H1 (cell line): Measurements from ENCODE around the gene RPN2. TPM values are rescaled to one million over a fixed set of nuclear protein-coding genes. Genes with fewer than 3 reads are reported as not detected.

Experiments used
- HDAC6 ChIP-seq: IDR thresholded peaks from one replicate; pipeline ENCODE4 v1.7.1; 2012; ENCODE audit warnings: low read depth, mild to moderate bottlenecking, inconsistent platforms, low read length, moderate library complexity
- polyA plus RNA-seq, 7 experiments: library from polyadenylated mRNA; depleted of rRNA in 3 of 7; stranded (reverse) in 5 of 7; unstranded in 2 of 7; fragments of >200 nt in 5 of 7; fragments of 200-250 nt in 2 of 7; gene quantifications; 1 replicate in 5 of 7; 2 replicates in 1 of 7; 4 replicates in 1 of 7; pipeline versions ENCODE4 v1.2.1 to v1.2.3, GENCODE V29; 2011 to 2013; ENCODE audit warnings: missing spikeins in 2 of 7, mixed read lengths in 2 of 7
- total RNA-seq: library from RNA; stranded (reverse); fragmentation: NEBNext Ultra II Directional; extraction: Animal tissue kit (Norgen Biotek cat#: 25700); gene quantifications from 2 replicates; pipeline ENCODE4 v1.2.1, GENCODE V29; 2021
- TF ChIP-seq, protein P1 (sequence below): fragments of 300-600 bp; sonication (generic); IDR thresholded peaks from 2 replicates; pipeline ENCODE4 v1.7.1; 2012; ENCODE audit warnings: low read length, moderate library complexity, mild to moderate bottlenecking, inconsistent platforms; ENCODE audit not compliant: insufficient replicate concordance

Gene RPN2
- total and polyA plus RNA-seq, 2 of the 8 experiments (the other 6 are each of a cell fraction or from before 2014, with no cell fraction given): 236 to 379 TPM

DNA sequence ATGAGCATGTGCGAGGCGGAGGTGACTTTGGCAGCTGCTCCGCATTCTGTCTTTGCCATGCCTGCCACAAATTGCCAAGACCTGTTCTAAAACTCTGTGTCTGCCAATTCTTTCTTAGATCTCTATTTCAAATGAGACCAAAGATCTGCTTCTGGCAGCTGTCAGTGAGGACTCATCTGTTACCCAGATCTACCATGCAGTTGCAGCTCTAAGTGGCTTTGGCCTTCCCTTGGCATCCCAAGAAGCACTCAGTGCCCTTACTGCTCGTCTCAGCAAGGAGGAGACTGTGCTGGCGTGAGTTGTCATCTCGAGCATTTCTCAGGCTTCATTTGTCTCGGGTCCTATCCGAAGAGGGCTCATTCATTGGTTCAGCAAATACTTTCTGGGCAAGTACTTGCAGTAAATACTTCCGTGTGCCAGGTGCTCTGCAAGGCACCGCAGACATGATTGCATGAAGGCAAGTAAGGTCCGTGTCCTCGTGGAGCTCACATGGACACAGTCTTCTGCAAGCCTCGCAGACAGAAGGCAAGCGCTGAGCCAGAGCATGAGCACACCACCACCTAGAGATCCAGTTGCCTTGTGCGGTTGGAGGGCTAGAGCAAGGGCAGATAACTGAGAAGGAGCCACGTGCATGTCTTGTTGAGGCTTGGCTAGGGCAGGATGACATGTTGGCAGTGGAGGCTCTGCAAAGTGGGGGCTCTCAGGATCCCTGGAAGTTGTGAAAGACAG is 20.0 kb downstream of the RPN2 start (continued):
- TF ChIP-seq, protein P1, sequence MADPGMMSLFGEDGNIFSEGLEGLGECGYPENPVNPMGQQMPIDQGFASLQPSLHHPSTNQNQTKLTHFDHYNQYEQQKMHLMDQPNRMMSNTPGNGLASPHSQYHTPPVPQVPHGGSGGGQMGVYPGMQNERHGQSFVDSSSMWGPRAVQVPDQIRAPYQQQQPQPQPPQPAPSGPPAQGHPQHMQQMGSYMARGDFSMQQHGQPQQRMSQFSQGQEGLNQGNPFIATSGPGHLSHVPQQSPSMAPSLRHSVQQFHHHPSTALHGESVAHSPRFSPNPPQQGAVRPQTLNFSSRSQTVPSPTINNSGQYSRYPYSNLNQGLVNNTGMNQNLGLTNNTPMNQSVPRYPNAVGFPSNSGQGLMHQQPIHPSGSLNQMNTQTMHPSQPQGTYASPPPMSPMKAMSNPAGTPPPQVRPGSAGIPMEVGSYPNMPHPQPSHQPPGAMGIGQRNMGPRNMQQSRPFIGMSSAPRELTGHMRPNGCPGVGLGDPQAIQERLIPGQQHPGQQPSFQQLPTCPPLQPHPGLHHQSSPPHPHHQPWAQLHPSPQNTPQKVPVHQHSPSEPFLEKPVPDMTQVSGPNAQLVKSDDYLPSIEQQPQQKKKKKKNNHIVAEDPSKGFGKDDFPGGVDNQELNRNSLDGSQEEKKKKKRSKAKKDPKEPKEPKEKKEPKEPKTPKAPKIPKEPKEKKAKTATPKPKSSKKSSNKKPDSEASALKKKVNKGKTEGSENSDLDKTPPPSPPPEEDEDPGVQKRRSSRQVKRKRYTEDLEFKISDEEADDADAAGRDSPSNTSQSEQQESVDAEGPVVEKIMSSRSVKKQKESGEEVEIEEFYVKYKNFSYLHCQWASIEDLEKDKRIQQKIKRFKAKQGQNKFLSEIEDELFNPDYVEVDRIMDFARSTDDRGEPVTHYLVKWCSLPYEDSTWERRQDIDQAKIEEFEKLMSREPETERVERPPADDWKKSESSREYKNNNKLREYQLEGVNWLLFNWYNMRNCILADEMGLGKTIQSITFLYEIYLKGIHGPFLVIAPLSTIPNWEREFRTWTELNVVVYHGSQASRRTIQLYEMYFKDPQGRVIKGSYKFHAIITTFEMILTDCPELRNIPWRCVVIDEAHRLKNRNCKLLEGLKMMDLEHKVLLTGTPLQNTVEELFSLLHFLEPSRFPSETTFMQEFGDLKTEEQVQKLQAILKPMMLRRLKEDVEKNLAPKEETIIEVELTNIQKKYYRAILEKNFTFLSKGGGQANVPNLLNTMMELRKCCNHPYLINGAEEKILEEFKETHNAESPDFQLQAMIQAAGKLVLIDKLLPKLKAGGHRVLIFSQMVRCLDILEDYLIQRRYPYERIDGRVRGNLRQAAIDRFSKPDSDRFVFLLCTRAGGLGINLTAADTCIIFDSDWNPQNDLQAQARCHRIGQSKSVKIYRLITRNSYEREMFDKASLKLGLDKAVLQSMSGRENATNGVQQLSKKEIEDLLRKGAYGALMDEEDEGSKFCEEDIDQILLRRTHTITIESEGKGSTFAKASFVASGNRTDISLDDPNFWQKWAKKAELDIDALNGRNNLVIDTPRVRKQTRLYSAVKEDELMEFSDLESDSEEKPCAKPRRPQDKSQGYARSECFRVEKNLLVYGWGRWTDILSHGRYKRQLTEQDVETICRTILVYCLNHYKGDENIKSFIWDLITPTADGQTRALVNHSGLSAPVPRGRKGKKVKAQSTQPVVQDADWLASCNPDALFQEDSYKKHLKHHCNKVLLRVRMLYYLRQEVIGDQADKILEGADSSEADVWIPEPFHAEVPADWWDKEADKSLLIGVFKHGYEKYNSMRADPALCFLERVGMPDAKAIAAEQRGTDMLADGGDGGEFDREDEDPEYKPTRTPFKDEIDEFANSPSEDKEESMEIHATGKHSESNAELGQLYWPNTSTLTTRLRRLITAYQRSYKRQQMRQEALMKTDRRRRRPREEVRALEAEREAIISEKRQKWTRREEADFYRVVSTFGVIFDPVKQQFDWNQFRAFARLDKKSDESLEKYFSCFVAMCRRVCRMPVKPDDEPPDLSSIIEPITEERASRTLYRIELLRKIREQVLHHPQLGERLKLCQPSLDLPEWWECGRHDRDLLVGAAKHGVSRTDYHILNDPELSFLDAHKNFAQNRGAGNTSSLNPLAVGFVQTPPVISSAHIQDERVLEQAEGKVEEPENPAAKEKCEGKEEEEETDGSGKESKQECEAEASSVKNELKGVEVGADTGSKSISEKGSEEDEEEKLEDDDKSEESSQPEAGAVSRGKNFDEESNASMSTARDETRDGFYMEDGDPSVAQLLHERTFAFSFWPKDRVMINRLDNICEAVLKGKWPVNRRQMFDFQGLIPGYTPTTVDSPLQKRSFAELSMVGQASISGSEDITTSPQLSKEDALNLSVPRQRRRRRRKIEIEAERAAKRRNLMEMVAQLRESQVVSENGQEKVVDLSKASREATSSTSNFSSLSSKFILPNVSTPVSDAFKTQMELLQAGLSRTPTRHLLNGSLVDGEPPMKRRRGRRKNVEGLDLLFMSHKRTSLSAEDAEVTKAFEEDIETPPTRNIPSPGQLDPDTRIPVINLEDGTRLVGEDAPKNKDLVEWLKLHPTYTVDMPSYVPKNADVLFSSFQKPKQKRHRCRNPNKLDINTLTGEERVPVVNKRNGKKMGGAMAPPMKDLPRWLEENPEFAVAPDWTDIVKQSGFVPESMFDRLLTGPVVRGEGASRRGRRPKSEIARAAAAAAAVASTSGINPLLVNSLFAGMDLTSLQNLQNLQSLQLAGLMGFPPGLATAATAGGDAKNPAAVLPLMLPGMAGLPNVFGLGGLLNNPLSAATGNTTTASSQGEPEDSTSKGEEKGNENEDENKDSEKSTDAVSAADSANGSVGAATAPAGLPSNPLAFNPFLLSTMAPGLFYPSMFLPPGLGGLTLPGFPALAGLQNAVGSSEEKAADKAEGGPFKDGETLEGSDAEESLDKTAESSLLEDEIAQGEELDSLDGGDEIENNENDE: no peak
- no peak for TF ChIP-seq HDAC6
